Esophagus muscularis mucosa (tissue), 4 donors: ENCODE data around the gene NCOA7. TPM values are rescaled to one million over a fixed set of nuclear protein-coding genes. Genes with fewer than 3 reads are reported as not detected.

Source experiments
- DNase-seq: peaks from one replicate; pipeline ENCODE4 v3.0.0-alpha.2; 2017; ENCODE audit errors: extremely low spot score
- H3K27ac ChIP-seq, 4 donors: fragments of 200-600 bp; sonication (generic); replicated peaks in 1 of 4; 1 replicate in 3 of 4; 2 replicates in 1 of 4; pipeline ENCODE4 v1.5.1; 2016 to 2019; ENCODE audit warnings: mild to moderate bottlenecking in 1 of 4
- H3K27me3 ChIP-seq, 4 donors: fragments of 200-600 bp; sonication (generic); one replicate each; pipeline versions ENCODE4 v1.5.1 to v1.6.0; 2016 to 2019
- H3K36me3 ChIP-seq, 4 donors: fragments of 200-600 bp; sonication (generic); one replicate each; pipeline ENCODE4 v1.5.1; 2016 to 2019
- H3K4me1 ChIP-seq, 4 donors: fragments of 200-600 bp; sonication (generic); one replicate each; pipeline ENCODE4 v1.5.1; 2016 to 2019
- H3K4me3 ChIP-seq, 4 donors: fragments of 200-600 bp; sonication (generic); 1 replicate in 2 of 4; 2 replicates in 2 of 4; pipeline ENCODE4 v1.5.1; 2016 to 2019; ENCODE audit warnings: mild to moderate bottlenecking in 4 of 4, moderate library complexity in 1 of 4
- H3K9me3 ChIP-seq, 4 donors: fragments of 200-600 bp; sonication (generic); 1 replicate in 3 of 4; 2 replicates in 1 of 4; pipeline ENCODE4 v1.5.1; 2016 to 2019
- EP300 ChIP-seq: sonication (generic); formaldehyde crosslinking; IDR thresholded peaks from one replicate; pipeline ENCODE4 v1.6.1; 2017; ENCODE audit warnings: antibody characterized with exemption
- POLR2A ChIP-seq: fragments of 450-650 bp; IDR thresholded peaks from one replicate; pipeline ENCODE4 v1.6.1; 2017; ENCODE audit warnings: antibody characterized with exemption, moderate library complexity, mild to moderate bottlenecking, low read depth
- POLR2AphosphoS5 ChIP-seq, 2 donors: sonication (generic); formaldehyde crosslinking; IDR thresholded peaks; one replicate each; pipeline ENCODE4 v1.6.1; 2017; ENCODE audit warnings: antibody characterized with exemption in 2 of 2
- WGBS: methylation state at CpG from one replicate; pipeline ENCODE4 v1.1.5; 2018; 5-methylcytosine and 5-hydroxymethylcytosine counted together
- intact Hi-C: fragments of 100-400 bp; cut with DNase I; formaldehyde crosslinking; loops from one replicate; pipeline ENCODE4 v1.15.1; 2023
- total RNA-seq, 4 donors: library from RNA; depleted of rRNA; stranded (reverse); fragments of >200 nt; gene quantifications; one replicate each; pipeline versions ENCODE4 v1.1.0 to v1.2.1, GENCODE V29; 2016
- TF ChIP-seq, protein P1 (sequence below), 3 experiments: fragments of 200-600 bp in 2 of 3; fragments of 450-650 bp in 1 of 3; sonication (generic) in 2 of 3; IDR thresholded peaks; one replicate each; pipeline ENCODE4 v1.5.1; 2017 to 2019; ENCODE audit warnings: antibody characterized with exemption in 3 of 3, mild to moderate bottlenecking in 2 of 3, moderate library complexity in 1 of 3

The NCOA7 gene
- total RNA-seq, 4 donors from 2014 or later = 15.4 to 29.0 (median 19.9) TPM

DNA sequence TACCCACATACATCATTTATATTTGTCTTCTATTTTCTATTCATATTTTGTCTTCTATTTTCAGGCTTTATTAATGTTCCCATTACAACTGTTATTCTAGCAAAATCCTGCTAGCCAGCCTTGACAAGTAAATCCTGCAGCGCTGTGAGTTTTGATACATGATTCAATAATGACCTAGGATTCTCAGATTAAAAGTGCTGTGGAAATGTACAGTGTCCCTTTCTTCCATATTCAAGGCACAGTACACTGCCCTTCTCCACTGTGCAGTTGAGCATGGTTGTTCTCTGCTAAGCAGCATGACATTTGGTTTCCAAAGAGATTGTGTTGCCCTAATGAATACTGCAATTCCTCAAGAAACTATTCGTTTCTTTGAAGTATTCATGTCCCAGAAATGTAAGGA is 47.2 kb upstream of the NCOA7 start:
- Histone ChIP-seq H3K27me3 (peaks cover 0 to 30% (median 5%) of the 10 kb centered on the region in 4 donors), H3K36me3 (no peaks in the 10 kb centered on the region), H3K9me3 (no peaks in the 10 kb centered on the region), H3K4me3 (no peak overlapping the region), H3K4me1 (peaks cover 0 to 22% (median 19%) of the 10 kb centered on the region in 4 donors), H3K27ac (no peak overlapping the region)
- intact Hi-C loops = no loop called here
- TF ChIP-seq, protein P1, sequence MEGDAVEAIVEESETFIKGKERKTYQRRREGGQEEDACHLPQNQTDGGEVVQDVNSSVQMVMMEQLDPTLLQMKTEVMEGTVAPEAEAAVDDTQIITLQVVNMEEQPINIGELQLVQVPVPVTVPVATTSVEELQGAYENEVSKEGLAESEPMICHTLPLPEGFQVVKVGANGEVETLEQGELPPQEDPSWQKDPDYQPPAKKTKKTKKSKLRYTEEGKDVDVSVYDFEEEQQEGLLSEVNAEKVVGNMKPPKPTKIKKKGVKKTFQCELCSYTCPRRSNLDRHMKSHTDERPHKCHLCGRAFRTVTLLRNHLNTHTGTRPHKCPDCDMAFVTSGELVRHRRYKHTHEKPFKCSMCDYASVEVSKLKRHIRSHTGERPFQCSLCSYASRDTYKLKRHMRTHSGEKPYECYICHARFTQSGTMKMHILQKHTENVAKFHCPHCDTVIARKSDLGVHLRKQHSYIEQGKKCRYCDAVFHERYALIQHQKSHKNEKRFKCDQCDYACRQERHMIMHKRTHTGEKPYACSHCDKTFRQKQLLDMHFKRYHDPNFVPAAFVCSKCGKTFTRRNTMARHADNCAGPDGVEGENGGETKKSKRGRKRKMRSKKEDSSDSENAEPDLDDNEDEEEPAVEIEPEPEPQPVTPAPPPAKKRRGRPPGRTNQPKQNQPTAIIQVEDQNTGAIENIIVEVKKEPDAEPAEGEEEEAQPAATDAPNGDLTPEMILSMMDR (IDR thresholded peaks at IDR 0.05) = no peak
- TF ChIP-seq EP300 (no peak), POLR2AphosphoS5 (IDR thresholded peaks at IDR 0.05) (no peak)
- no peak for DNase-seq
- 69% methylated on average over 2 of the region's 2 CpGs for WGBS

DNA sequence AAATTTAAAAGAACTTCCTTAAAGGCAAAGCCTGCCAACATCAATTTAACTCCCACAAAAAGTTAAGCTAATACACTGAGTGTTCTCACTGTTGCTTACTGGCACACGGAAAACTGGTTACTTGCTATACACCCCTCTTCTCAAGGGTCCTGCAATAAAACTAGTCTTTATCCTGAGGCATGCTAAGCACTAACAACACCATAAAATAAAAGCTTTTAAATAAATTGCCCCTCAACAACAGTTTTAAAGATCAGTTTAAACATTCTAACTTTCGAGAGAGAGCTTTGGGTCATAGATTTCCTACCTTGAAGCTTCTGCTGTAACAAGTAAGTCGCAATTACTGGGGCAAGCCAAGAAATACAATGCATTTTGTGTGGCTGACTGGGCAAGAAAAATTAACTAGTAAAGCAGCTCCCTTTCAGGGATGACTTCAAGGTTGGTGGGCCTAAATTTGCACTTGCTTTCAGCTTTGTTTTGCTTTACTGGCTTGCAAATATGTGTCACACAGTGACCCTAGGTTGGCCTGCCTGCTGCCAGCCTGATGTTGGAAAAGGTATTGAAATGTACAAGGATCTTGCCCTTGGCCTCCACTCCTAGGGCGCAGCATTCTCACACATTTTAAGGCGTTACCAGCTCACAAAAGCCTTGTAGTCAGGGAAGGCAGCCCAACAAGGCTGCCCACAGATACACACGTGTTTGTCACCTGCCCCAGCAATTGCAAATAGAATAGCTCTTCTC is 45.3 kb upstream of the NCOA7 start:
- Histone ChIP-seq H3K4me1 (peaks cover 0 to 36% (median 32%) of the 10 kb centered on the region in 4 donors), H3K27ac (peak overlapping the region in 3 of 4 donors; percentile 88 to 90 (median 89)), H3K27me3 (peaks cover 0 to 46% (median 7%) of the 10 kb centered on the region in 4 donors), H3K9me3 (no peaks in the 10 kb centered on the region), H3K36me3 (no peaks in the 10 kb centered on the region), H3K4me3 (no peak overlapping the region)
- TF ChIP-seq, protein P1 (IDR thresholded peaks at IDR 0.05) = no peak
- intact Hi-C loops = no loop called here
- WGBS = 77% methylated on average over 6 of the region's 6 CpGs
- DNase-seq = no peak

DNA sequence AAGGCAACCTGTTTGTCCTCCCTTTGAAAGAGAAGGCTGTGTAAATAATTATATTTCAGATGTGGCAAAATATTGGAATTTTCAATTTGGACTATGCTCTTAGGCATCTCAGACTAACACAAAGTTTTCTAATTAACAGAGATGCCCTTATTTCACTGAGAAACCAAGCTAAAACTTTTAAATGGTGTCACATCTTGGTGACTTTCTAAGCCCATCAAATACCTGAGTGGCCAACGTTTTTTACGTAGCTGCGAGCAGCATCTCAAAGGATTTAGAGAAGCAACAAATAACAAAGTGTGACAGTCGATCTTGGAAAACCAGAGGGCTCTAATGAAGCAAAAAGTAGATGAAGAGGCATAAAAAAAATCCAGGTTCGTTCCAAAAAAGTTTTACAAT is 44.7 kb upstream of the NCOA7 start:
- Histone ChIP-seq H3K4me3 (peak overlapping the region; percentile 76 to 79 (median 78)), H3K4me1 (peaks cover 0 to 39% (median 38%) of the 10 kb centered on the region in 4 donors), H3K27me3 (peaks cover 0 to 51% (median 7%) of the 10 kb centered on the region in 4 donors), H3K27ac (peak overlapping the region in 3 of 4 donors; percentile 88 to 90 (median 89)), H3K36me3 (no peaks in the 10 kb centered on the region), H3K9me3 (no peaks in the 10 kb centered on the region)
- DNase-seq = no peak
- WGBS = 77% methylated on average over 5 of the region's 5 CpGs
- intact Hi-C loops = no loop called here
- TF ChIP-seq EP300 (no peak), POLR2A (no peak), POLR2AphosphoS5 (IDR thresholded peaks at IDR 0.05) (no peak)
- TF ChIP-seq, protein P1 (IDR thresholded peaks at IDR 0.05) = no peak

DNA sequence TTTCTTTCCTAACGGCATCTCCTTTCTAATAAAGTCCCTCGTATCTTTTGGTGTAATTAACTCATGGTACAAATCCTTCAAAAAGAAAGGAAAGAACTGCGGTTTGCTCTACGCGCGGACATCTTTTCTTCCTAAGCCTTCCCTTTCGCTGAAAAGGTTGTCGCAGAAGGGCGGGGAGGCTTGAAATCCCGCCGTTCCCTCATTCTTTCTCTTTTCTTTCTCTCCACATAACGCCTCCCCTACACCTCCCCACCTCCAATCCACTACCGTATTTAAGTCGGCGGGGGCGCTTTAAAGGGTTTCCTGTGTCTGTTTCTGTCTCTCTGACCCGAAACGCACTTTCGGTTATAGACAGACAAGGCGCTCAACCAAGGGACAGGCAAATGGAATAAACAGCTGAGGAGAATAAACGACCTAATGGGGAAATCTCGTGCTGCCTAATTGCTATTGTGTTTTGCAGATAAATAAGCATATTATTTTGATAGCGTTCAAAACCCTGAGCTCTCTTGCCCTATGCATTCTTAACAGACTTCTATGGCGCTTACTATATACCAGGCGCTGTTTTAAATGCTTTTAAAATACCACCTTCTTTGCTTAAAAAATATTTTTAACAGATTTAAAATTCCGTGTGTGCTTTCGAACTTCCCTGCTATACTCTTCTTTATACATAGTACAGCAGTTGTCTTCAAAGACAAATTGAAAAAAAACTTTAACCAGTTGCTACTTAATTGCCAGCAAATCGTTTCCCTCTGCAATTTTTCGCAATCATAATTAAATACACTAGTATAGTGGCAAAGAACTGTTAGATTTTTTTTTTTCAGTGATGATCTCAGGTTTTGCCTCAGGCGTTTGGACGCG is 43.8 kb upstream of the NCOA7 start:
- WGBS = 17% methylated on average over 32 of the region's 32 CpGs
- no peaks in the 10 kb centered on the region for H3K9me3 ChIP-seq
- peaks cover 0 to 46% (median 40%) of the 10 kb centered on the region in 4 donors for H3K4me1 ChIP-seq
- TF ChIP-seq POLR2A (no peak), POLR2AphosphoS5 (IDR thresholded peaks at IDR 0.05) (peak; percentile 46 to 53)
- no peaks in the 10 kb centered on the region for H3K36me3 ChIP-seq
- H3K27me3 ChIP-seq = peaks cover 0 to 60% (median 7%) of the 10 kb centered on the region in 4 donors
- intact Hi-C loops = no loop called here
- peak overlapping the region; percentile 85 to 90 (median 88) for H3K27ac ChIP-seq
- peak overlapping the region; percentile 76 to 79 (median 78) for H3K4me3 ChIP-seq
- DNase-seq = no peak
